ENCODE results near the gene MRPS5.

Gene MRPS5

DNA sequence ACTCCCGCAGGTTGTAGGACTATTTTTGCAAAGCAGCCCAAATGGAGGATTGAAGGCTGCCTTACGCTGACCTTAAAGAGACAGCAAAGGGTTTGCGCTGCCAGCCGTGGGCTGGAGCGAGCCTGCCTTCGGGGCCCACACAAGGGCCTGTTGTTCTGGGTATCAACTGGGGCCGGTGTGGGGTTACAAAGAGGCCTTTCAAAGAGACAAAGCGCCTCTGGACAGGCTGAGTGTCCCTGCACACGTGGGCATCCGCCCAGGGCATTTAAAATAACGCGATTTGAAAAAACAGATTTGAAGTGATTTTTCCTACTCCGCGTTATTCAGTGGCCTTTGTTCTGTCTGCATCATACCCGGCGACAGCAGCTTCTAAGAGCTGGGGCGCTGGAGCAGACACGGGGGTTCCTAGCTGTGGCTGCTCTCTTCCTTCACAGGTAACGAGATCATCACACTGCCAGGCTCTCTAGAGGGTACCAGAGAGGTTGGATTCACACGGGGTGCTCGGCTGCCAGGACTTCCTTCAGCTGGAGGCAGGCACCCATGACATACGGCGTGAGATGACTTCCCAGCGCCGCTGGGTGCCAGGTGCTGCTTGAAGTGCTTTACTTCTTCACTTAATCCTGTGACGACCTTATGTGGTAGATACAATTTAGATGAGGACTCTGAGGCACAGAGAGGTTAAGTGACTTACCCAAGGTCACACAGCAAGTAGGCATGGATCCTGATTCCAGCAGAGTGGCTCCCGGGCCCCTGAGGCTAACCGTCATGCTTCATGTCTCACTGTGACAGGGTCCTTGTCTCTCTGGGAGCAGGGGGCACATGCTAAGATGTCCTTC, 63.9 kb downstream of the MRPS5 start:
- no peak for TF ChIP-seq CTCF (IDR thresholded peaks at IDR 0.05)
- H3K4me1 ChIP-seq = no peaks in the 10 kb centered on the region
- no peak overlapping the region for H3K4me2 ChIP-seq (ENCODE audit: low read length)
- no peaks in the 10 kb centered on the region for H3K27me3 ChIP-seq (ENCODE audit: control insufficient read depth, insufficient read depth, low read length)
- no peak overlapping the region for H2AFZ ChIP-seq
- no peak overlapping the region for H3K9ac ChIP-seq
- H3K4me3 ChIP-seq (ENCODE audit: low read depth, low read length) = no peak overlapping the region
- H3K9me3 ChIP-seq (ENCODE audit: control insufficient read depth, low read length) = no peaks in the 10 kb centered on the region
- H3K79me2 ChIP-seq = no peaks in the 10 kb centered on the region
- no peaks in the 10 kb centered on the region for H3K36me3 ChIP-seq (ENCODE audit: control insufficient read depth, insufficient read depth, low read length)
- H3K27ac ChIP-seq = no peak overlapping the region

- no peak overlapping the region for H3K4me3 ChIP-seq (ENCODE audit: low read depth, low read length)
- H3K79me2 ChIP-seq = no peaks in the 10 kb centered on the region
- no peak overlapping the region for H2AFZ ChIP-seq
- H3K9ac ChIP-seq = no peak overlapping the region
- no peak for TF ChIP-seq CTCF (IDR thresholded peaks at IDR 0.05)
- no peaks in the 10 kb centered on the region for H3K36me3 ChIP-seq (ENCODE audit: control insufficient read depth, insufficient read depth, low read length)
- no peak overlapping the region for H3K4me2 ChIP-seq (ENCODE audit: low read length)
- no peaks in the 10 kb centered on the region for H3K9me3 ChIP-seq (ENCODE audit: control insufficient read depth, low read length)
- no peak overlapping the region for H3K27ac ChIP-seq
- H3K4me1 ChIP-seq = peaks cover 4% of the 10 kb centered on the region
- H3K27me3 ChIP-seq (ENCODE audit: control insufficient read depth, insufficient read depth, low read length) = no peaks in the 10 kb centered on the region
Measured at GRCh38 chr2:95056461-95057459, 64.8 kb downstream of the MRPS5 start.

GRCh38 chr2:95056044-95056443, 65.6 kb downstream of the MRPS5 start:
- H3K4me3 ChIP-seq (ENCODE audit: low read depth, low read length) = no peak overlapping the region
- peaks cover 4% of the 10 kb centered on the region for H3K4me1 ChIP-seq
- no peaks in the 10 kb centered on the region for H3K79me2 ChIP-seq
- H3K27me3 ChIP-seq (ENCODE audit: control insufficient read depth, insufficient read depth, low read length) = no peaks in the 10 kb centered on the region
- no peaks in the 10 kb centered on the region for H3K9me3 ChIP-seq (ENCODE audit: control insufficient read depth, low read length)
- no peaks in the 10 kb centered on the region for H3K36me3 ChIP-seq (ENCODE audit: control insufficient read depth, insufficient read depth, low read length)
- H3K4me2 ChIP-seq (ENCODE audit: low read length) = no peak overlapping the region
- no peak overlapping the region for H3K27ac ChIP-seq
- no peak overlapping the region for H2AFZ ChIP-seq
- no peak overlapping the region for H3K9ac ChIP-seq
- no peak for TF ChIP-seq CTCF (IDR thresholded peaks at IDR 0.05)

DNA sequence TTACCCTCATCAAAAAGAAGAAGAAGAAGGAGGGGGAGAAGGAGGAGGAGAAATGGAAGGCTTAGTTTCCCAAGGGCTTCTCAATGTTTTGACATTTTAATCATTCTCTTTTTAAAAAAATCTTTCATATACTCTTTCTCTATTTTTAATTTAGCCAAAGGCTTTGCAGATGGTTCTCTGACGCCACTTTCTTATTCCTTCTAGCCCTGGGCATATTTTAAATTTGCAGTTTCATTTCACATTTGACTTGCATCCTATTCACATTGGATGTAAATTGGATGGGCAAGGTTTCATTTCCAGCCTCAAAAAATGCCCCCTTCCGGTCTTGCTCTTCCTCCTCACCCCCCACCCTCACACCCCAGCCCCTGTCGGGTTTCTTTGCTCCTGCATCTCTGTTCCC, 66.3 kb downstream of the MRPS5 start:
- H3K27me3 ChIP-seq (ENCODE audit: control insufficient read depth, insufficient read depth, low read length) = no peaks in the 10 kb centered on the region
- H3K27ac ChIP-seq = no peak overlapping the region

More for the DNA sequence above, 66.3 kb downstream of the MRPS5 start:
- H3K9ac ChIP-seq = no peak overlapping the region
- peaks cover 4% of the 10 kb centered on the region for H3K4me1 ChIP-seq
- H3K9me3 ChIP-seq (ENCODE audit: control insufficient read depth, low read length) = no peaks in the 10 kb centered on the region
- no peaks in the 10 kb centered on the region for H3K79me2 ChIP-seq
- H3K36me3 ChIP-seq (ENCODE audit: control insufficient read depth, insufficient read depth, low read length) = no peaks in the 10 kb centered on the region
- TF ChIP-seq CTCF (IDR thresholded peaks at IDR 0.05) = no peak
- H2AFZ ChIP-seq = no peak overlapping the region
- H3K4me2 ChIP-seq (ENCODE audit: low read length) = no peak overlapping the region
- no peak overlapping the region for H3K4me3 ChIP-seq (ENCODE audit: low read depth, low read length)

Measured in parathyroid adenoma (tissue), 2 donors.